Endothelial cell of umbilical vein (primary cell): ENCODE measurements around the gene ESCO1. TPM values are rescaled to one million over a fixed set of nuclear protein-coding genes. Genes with fewer than 3 reads are reported as not detected.

ENCODE experiments used
- BruUV-seq: library from RNA; stranded (reverse); fragments of 400-500 nt; replicated peaks from 2 replicates; lab custom pipeline; 2021; lab: Mats Ljungman, UMichigan
- CTCF ChIA-PET: fragments of 300-600, 350-600 bp; sonication (Branson Sonifier 250); formaldehyde crosslinking; loops from one replicate; lab custom pipeline; 2021; ENCODE audit warnings: antibody characterized with exemption, inconsistent platforms; lab: Charles Lee
- POLR2A ChIA-PET: fragments of 300-600, 350-600 bp; sonication (Branson Sonifier 250); formaldehyde crosslinking; loops from one replicate; lab custom pipeline; 2021; ENCODE audit warnings: antibody characterized with exemption, inconsistent platforms; lab: Charles Lee
- DNase-seq: peaks from one replicate; pipeline ENCODE4 v3.0.0-alpha.2; 2011; ENCODE audit warnings: low read depth, low spot score
- FAIRE-seq: peaks from 2 replicates; lab custom pipeline; 2011; peaks lifted over from hg19 to GRCh38; lab: Jason Lieb, UNC
- H2AFZ ChIP-seq: 2 replicates; pipeline ENCODE4 v1.6.0; 2012; ENCODE audit warnings: low read depth, low read length, control low read depth, inconsistent platforms
- H3K27ac ChIP-seq: 2 replicates; pipeline ENCODE4 v1.5.1; 2011; ENCODE audit warnings: low read depth, mild to moderate bottlenecking, control low read depth, low read length, moderate library complexity; ENCODE audit not compliant: insufficient read depth
- H3K27me3 ChIP-seq, 2 experiments: 2 replicates each; pipeline versions ENCODE4 v1.6.0 to v1.6.1; 2011; ENCODE audit warnings: low read length in 2 of 2, mixed read lengths in 1 of 2; ENCODE audit not compliant: control insufficient read depth in 2 of 2, insufficient read depth in 2 of 2
- H3K36me3 ChIP-seq, 2 experiments: 2 replicates in 1 of 2; 3 replicates in 1 of 2; pipeline ENCODE4 v1.5.1; 2011; ENCODE audit warnings: low read length in 2 of 2, mild to moderate bottlenecking in 1 of 2, moderate library complexity in 1 of 2; ENCODE audit not compliant: control insufficient read depth in 2 of 2, insufficient read depth in 2 of 2; ENCODE audit errors: extremely low read depth in 1 of 2
- H3K4me1 ChIP-seq: 3 replicates; pipeline ENCODE4 v1.5.1; 2011; ENCODE audit warnings: mild to moderate bottlenecking, low read length; ENCODE audit not compliant: control insufficient read depth, insufficient read depth; ENCODE audit errors: extremely low read depth
- H3K4me2 ChIP-seq: 2 replicates; pipeline ENCODE4 v1.6.1; 2011; ENCODE audit warnings: low read length, control low read depth, mixed read lengths; ENCODE audit not compliant: insufficient read depth
- H3K4me3 ChIP-seq, 3 experiments: fragments of 200-600 bp in 1 of 3; sonication (generic), shearing (Covaris generic) in 1 of 3; replicated peaks in 1 of 3; 2 replicates each; pipeline ENCODE4 v1.5.1; 2011 to 2016; ENCODE audit warnings: control low read depth in 3 of 3, low read length in 3 of 3, mild to moderate bottlenecking in 2 of 3, inconsistent platforms in 1 of 3, low read depth in 1 of 3, moderate library complexity in 1 of 3; ENCODE audit not compliant: insufficient read depth in 1 of 3
- H3K79me2 ChIP-seq: 2 replicates; pipeline ENCODE4 v1.6.0; 2012; ENCODE audit warnings: low read length, inconsistent platforms; ENCODE audit not compliant: control insufficient read depth, insufficient read depth
- H3K9ac ChIP-seq: replicated peaks from 2 replicates; pipeline ENCODE3; 2011; ENCODE audit warnings: low read length, control low read depth; ENCODE audit not compliant: insufficient read depth; ENCODE audit errors: extremely low read depth
- H3K9me1 ChIP-seq: replicated peaks from 3 replicates; pipeline ENCODE4 v1.6.0; 2011; ENCODE audit warnings: mild to moderate bottlenecking, low read length; ENCODE audit not compliant: control insufficient read depth, insufficient read depth; ENCODE audit errors: extremely low read depth
- H3K9me3 ChIP-seq: replicated peaks from 2 replicates; pipeline ENCODE4 v1.5.1; 2012; ENCODE audit warnings: low read length, inconsistent platforms; ENCODE audit not compliant: control insufficient read depth, insufficient read depth
- H4K20me1 ChIP-seq: replicated peaks from 2 replicates; pipeline ENCODE3; 2011; ENCODE audit warnings: mild to moderate bottlenecking, low read length; ENCODE audit not compliant: control insufficient read depth, insufficient read depth; ENCODE audit errors: extremely low read depth
- CTCF ChIP-seq, 2 donors: IDR thresholded peaks; 1 replicate in 1 of 2; 2 replicates in 1 of 2; pipeline ENCODE4 v1.5.1; 2011; ENCODE audit warnings: low read length in 2 of 2, mild to moderate bottlenecking in 2 of 2, moderate library complexity in 2 of 2, control low read depth in 1 of 2, inconsistent platforms in 1 of 2, low read depth in 1 of 2; ENCODE audit not compliant: insufficient read depth in 1 of 2; ENCODE audit errors: extremely low read depth in 1 of 2
- EZH2 ChIP-seq: IDR thresholded peaks from 2 replicates; pipeline ENCODE4 v1.6.1; 2012; ENCODE audit warnings: borderline replicate concordance, low read depth, mild to moderate bottlenecking, moderate library complexity, low read length, inconsistent platforms; ENCODE audit not compliant: severe bottlenecking
- FOS ChIP-seq: IDR thresholded peaks from 2 replicates; pipeline ENCODE4 v1.6.1; 2011; ENCODE audit warnings: mild to moderate bottlenecking, low read length, moderate library complexity, borderline replicate concordance; ENCODE audit not compliant: insufficient read depth
- GATA2 ChIP-seq: IDR thresholded peaks from 2 replicates; pipeline ENCODE4 v1.7.0; 2011; ENCODE audit warnings: low read depth, mild to moderate bottlenecking, moderate library complexity, mixed read lengths, low read length; ENCODE audit not compliant: insufficient read length, insufficient read depth
- JUN ChIP-seq: IDR thresholded peaks from 2 replicates; pipeline ENCODE4 v1.6.1; 2011; ENCODE audit warnings: borderline replicate concordance, low read depth; ENCODE audit not compliant: insufficient read length, insufficient read depth
- MYC ChIP-seq: IDR thresholded peaks from one replicate; pipeline ENCODE4 v1.6.1; 2011; ENCODE audit warnings: mild to moderate bottlenecking, low read depth, low read length
- POLR2A ChIP-seq: IDR thresholded peaks from 2 replicates; pipeline ENCODE4 v1.6.1; 2012; ENCODE audit warnings: low read depth, mild to moderate bottlenecking, control low read depth, low read length
- POLR2AphosphoS5 ChIP-seq: IDR thresholded peaks from 2 replicates; pipeline ENCODE4 v1.6.1; 2012; ENCODE audit warnings: low read depth, mild to moderate bottlenecking, control low read depth, low read length, moderate library complexity; ENCODE audit not compliant: insufficient read depth
- dilution Hi-C: fragments of 300-500 bp; cut with MboI; formaldehyde crosslinking; loops from one replicate; pipeline ENCODE4 v1.15.0; 2019; ENCODE audit warnings: low sequenced_read_pairs; ENCODE audit not compliant: extremely low pct_ligation_motif_present
- intact Hi-C: fragments of 100-400 bp; cut with micrococcal nuclease; formaldehyde crosslinking; loops from one replicate; pipeline ENCODE4 v1.10.0; 2022
- polyA plus RNA-seq, 4 experiments: library from polyadenylated mRNA; depleted of rRNA in 3 of 4; stranded (reverse) in 3 of 4; unstranded in 1 of 4; fragments of >200 nt; gene quantifications; 2 replicates each; pipeline versions ENCODE4 v1.2.1 to v1.2.3, GENCODE V29; 2011 to 2012; ENCODE audit warnings: missing spikeins in 1 of 4
- total RNA-seq: library from RNA; stranded (reverse); gene quantifications from 2 replicates; pipeline ENCODE4 v1.2.3, GENCODE V29; 2021
- TF ChIP-seq, protein P1 (sequence below): IDR thresholded peaks from 2 replicates; pipeline ENCODE4 v1.6.1; 2011; ENCODE audit not compliant: insufficient read depth, insufficient read length

Gene ESCO1
- total and polyA plus RNA-seq, 2 donors (not counting 3 experiments of a cell fraction or from before 2014, with no cell fraction given): 2.1 to 12.0 TPM

- ChIA-PET CTCF (interaction anchor here (1.3 kb wide), 1 partner anchor 9 kb away, joined by 3 read pairs; no protein-coding TSS in a partner anchor), POLR2A (no interaction called here)
- dilution Hi-C loops (no loop called here), intact Hi-C loops (no loop called here)
- no peak overlapping the region for H3K27ac ChIP-seq
- no peaks in the 10 kb centered on the region for H4K20me1 ChIP-seq
- no peaks in the 10 kb centered on the region for H3K27me3 ChIP-seq
- H3K9me3 ChIP-seq: no peaks in the 10 kb centered on the region
- peaks cover 3% of the 10 kb centered on the region in 2 experiments for H3K36me3 ChIP-seq
- no peak for FAIRE-seq
- no peak for DNase-seq
- H3K79me2 ChIP-seq: no peaks in the 10 kb centered on the region
- no peaks in the 10 kb centered on the region for H3K4me1 ChIP-seq
- no peaks in the 10 kb centered on the region for H3K9me1 ChIP-seq
- no peak overlapping the region for H3K4me3 ChIP-seq
- BruUV-seq: no TSS peak
- no peak overlapping the region for H3K4me2 ChIP-seq
- no peak overlapping the region for H2AFZ ChIP-seq
- TF ChIP-seq CTCF (IDR thresholded peaks at IDR 0.05; ENCODE audit: extremely low read depth in 1 of 2, insufficient read depth in 1 of 2, low read depth in 1 of 2, low read length in 2 of 2): no peak
- TF ChIP-seq, protein P1, sequence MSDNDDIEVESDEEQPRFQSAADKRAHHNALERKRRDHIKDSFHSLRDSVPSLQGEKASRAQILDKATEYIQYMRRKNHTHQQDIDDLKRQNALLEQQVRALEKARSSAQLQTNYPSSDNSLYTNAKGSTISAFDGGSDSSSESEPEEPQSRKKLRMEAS: no peak
- TF ChIP-seq POLR2AphosphoS5: no peak
- TF ChIP-seq EZH2: no peak
- TF ChIP-seq POLR2A: no peak
- TF ChIP-seq GATA2: no peak
- TF ChIP-seq JUN: no peak
- no peak for TF ChIP-seq MYC
- TF ChIP-seq FOS: no peak
- no peak overlapping the region for H3K9ac ChIP-seq
These were observed 78.0 kb downstream of the ESCO1 start for GRCh38 chr18:21522530-21522929.
